HG02938 (cell line): ENCODE data around the gene SYNPO.
A peak's percentile ranks its signal among the peaks of the same experiment; 100 is the strongest.

Source experiments
- ATAC-seq: cut with Tn5 transposase; IDR thresholded peaks from one replicate; pipeline ENCODE4 v1.9.1; 2021; ENCODE audit warnings: mild to moderate bottlenecking, moderate library complexity; ENCODE audit not compliant: unreplicated experiment

Gene SYNPO

DNA sequence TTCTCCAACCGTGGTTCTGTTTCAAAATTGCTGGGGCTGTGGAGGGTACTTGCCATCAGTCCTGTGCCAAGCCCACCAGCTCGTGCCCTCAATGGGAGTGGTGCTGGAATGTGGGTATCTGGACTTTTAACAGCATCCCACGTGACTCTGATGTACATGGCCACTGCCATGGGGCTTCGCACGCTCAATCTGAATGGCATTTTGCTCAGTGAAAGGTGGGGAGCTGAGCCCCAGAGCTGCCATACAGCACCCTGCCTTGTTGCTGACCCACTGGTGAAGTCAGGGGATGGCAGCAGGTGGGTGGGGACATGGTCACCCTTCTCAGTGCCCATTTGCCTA is 16.6 kb upstream of the SYNPO start:
- no peak for ATAC-seq

DNA sequence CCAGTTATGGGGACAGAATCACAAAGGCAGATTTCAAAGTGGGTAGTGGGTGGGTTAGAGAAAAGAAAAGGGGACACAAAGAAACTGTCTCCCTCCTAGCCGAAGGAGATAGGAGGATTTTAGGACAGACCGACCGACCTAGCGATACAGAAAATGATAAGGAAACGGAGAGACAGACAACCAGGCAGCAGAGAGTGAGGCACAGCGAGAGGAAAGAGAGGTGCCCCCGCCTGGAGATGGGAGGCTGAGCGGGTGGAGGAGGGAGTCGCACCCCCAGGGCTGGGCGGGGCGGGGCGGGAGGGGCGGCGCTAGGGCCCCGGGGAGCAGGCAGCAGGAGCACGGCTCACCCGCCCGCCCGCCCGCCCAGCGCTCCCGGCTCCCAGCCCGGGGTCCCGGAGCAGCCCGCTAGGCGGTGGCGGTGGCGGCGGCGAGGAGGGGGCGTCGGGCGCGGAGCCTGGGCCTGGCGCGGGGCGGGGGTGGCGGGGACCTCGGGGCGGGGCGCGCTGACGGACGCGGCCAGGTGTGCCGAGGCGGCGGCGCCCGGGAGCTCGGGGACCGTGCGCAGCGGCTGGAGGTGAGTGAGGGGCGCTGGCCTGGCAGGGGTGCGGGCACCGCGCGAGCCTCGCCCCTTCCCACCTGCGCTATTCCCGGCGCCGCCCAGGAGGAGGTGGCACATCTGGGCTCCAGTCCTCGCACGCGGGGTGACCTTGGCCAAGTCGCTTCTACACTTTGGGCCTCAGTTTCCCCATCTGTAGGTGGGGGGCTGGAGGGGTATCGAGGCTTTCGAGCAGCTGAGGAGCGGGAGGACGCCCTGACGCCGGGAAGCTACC is 15.9 kb upstream of the SYNPO start:
- ATAC-seq: no peak

DNA sequence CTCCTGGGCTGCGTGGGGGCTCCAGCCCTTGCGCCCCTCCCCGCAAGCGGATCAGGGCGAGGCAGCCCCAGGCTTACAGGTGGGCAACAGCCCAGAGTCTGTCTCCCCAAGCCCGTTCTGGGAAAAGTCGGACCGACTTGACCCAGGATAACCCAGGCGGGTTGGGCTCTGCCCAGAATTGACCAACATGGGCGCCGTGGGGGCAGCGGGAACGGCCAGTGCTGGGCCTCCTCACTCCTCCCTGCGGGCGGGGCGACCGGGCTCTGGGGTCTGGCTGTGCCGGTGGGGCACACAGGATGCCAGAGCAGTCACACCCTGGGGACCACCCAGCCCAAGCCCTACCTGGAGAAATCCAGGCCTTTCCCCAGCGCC is 15.3 kb upstream of the SYNPO start:
- ATAC-seq: no peak

DNA sequence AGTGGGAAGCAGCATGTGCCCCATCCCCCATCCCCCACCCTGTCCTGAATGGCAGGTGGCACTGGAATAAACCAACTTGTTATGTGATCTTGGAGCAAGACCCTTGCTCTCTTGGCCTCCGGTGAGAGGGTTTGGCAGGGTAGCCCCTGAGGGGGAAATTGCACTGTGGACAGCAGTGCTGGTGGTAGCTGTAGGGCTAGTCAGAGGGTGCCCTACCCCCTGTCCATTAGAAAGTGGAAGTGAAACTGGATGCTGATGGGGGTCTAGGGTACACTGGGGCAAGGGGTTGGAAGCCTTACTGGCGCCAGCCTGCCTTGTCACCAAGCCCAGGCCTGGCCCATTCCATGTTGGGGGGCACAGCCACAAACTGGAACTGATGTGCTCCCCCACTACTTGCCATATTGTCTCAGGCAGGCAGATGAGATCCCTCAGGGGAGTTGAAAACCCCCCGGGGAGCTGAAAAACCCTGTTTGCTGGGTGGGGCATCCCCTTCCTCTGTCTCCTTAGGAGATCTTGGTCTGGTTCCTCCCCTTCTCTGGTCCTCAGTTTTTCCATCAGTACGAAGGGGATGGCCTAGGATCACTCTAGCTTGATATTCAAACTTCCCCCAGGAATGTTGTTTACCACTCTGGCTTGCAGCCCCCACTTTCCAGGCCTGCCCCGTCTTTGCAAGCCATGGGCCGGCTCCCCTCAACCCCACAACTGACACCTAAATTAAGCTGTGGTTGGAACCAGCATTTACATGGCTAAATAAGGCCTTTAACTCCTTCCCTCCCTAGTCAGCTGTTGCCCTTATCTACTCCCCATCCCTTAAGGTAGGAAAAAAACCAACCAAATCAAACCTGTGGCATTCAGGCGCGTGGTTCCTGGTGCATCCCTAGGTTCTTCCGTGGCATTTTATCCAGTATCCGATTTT is 14.4 kb upstream of the SYNPO start:
- peak; percentile 52 for ATAC-seq

DNA sequence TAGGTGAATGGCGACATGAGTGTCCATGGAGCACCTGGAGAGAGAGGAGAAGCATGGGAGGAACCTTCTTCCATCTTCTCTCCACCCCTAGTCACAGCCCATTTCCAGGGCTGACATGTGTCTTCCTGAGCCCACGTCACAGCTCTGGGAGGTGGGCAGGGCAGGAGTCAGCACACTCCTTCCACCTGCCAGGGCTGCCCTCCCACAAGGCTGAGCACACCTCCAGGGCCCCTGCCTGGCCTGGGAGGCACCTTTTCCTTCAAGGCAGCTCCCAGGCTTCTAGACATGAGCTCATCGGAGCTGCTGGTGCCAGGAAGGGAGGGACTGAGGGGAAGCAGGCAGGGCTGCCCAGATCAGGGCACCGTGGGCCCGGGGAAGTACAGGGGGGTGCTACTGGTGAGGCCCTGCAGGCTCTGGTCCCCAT is 13.6 kb upstream of the SYNPO start:
- no peak for ATAC-seq

DNA sequence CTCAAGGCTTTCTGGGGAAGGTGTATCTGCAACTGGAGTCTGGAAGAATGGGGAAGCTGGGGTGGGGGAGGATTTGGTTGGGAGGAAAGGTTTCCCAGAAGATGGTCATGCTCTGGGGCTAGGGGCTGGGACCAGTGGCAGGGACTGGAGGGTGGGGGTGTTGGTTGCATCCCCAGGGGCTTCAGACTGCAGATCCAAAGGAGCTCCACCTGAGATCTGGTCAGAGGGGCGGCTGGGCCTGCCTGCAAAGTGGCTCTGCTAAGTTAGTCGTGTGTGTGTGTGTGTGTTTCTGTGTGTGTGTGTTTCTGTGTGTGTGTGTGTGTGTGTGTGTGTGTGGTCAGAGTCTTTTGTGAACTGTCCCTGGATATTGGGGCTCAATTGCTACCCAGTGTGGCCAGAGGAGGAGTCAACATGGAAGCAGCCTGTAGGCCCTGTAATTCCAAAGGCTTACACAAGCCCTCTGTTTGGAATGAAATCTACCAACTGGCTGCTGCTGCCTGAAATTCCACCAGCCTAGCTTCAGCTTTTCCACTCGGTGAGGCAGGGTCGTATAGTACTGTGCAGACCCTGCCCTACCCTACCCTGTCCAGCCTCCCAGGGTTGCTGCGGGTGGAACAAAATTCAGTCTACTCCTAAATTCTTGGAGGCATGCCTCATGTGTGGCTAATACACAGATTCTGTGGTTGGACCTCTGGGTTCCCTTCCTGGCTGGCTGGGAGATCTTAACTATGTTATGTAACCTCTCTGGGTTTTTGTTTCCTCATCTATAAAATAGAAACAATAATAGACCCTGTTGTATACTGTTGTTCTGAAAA is 12.5 kb upstream of the SYNPO start:
- no peak for ATAC-seq

DNA sequence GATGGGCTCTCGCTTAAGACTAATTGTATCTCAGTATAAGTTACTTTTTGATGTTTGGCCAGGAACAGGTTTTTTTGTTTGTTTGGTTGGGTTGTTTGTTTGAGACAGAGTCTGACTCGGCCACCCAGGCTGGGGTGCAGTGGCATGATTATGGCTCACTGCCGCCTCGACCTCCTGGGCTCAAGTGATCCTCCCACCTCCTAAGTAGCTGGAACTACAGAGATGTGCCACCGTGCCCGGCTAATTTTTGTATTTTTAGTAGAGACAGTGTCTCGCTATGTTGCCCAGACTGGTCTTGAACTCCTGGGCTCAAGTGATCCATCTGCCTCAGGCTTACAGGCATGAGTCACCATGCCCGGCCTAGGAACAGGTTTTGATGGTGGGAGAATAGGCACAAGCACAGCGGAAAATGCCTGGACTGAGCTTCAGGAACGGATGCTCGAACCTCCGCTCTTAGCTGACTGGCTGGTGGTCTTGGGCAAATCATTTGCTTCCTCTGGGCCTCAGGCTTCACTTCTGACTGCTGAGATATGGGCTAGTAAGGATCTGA is 11.4 kb upstream of the SYNPO start:
- no peak for ATAC-seq

DNA sequence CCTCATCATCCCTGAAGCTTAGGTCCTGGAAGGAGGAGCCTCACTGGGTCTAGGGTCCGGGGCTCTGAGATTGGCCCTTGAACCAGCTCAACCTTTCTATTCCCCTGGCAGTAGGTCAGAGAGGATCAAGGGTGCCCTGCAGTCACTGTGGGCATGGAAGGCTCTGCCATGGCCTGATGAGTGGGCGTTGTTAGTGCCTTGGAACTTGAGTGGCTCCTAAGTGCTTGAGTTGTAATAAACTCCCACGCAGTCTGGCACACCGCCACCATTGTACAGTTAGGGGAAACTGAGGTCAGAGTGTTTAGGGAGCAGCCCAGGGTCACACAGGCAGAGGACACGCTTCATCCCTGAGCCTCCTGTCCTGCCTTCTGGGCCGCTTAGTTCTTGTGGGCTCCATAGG is 10.4 kb upstream of the SYNPO start:
- no peak for ATAC-seq

DNA sequence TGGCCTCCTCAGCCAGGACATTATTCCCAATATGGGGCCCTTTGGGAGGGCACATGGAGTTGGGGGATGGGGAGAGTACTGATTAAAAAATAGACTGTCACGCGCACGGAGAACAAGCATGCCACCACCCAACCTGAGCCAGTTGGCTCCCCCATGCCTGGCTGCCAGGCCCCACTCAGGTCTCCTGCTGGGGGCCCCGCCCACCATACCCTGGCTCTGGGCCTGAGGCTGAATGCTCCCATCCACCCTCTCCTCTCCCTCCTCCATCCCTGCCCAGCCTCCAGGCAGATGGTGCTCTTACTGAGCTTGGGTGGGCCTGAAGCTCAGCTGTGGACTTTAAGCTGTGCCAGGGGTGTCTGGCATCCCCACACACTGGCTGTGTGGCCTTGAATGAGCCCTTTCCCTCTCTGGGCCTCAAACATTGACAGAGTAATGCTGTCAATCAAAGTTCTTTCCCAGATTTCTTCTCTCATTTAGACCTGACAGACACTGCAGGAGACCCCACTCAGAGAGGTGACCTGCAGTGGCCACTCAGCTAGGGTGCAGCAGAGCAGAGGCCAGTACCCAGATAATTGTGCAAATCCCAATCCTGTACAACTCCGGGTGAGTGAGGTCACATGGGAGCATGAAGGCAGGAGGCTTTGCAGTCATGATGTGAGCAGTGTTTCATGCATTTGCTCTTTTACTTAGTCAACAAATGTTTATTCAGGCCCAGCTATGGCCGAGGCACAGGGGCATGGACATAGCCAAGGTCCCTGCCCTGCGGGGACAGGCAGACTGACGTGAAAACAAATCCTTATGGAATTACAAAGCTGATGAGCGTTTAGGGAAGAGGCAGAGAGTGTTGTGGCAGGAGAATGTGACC is 9.8 kb upstream of the SYNPO start:
- no peak for ATAC-seq

DNA sequence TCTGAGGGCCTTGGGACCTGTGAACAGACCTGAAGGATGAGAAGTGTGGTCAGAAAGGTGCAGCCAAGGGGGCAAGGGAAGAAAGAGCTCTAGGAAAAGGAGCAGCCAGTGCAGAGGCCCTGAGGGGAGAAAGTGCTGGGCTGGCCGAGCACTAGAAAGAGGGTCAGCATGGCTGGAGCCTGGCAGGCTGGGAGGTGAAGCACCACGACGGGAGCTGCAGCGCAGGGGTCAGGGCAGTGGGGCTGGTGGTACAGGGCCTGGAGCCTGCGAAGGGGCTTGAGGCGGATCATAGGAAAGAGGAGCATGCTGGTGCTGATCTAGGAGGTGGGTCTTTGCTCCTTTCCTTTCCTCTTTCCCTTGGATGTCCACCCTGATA is 9.1 kb upstream of the SYNPO start:
- ATAC-seq: no peak

DNA sequence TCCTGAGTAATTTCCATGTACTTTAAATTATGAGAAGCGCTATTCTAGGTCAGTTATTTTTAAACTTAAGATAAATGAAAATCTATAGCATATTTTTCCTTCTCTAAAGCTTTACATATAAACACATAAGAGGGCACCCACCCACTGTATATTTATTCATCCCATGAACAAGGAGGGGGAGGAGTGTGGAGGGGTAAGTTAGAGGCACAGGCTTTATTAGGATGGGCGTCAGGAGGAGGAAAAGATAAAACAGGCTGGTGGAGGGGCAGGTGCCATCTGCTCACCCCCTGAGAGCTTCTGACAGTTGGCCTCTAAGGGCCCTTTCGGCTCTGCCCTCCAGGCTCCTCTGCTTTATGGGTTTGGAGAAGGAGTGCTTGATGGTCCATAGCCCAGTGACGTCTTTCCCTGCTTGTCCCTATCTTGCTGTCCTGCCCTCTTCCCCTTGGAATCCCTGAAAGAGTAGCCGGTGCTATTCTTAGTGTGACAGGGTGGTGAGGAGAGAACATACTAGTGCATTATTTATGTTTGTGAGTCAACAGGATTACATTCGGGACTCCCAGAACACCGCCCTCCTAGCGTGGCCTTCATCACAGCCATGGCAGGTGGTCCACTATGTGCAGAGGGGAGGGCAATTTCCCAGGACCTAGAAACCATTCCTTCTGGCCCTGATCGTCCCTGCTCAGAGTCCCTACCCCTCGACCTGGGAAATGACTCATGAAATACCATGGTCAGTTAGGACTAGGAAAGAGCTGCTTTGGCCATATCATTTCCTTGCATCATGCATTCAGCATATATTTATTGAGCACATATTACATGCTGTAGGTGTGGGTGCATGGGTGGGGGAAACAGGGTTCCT is 7.9 kb upstream of the SYNPO start:
- ATAC-seq: no peak

DNA sequence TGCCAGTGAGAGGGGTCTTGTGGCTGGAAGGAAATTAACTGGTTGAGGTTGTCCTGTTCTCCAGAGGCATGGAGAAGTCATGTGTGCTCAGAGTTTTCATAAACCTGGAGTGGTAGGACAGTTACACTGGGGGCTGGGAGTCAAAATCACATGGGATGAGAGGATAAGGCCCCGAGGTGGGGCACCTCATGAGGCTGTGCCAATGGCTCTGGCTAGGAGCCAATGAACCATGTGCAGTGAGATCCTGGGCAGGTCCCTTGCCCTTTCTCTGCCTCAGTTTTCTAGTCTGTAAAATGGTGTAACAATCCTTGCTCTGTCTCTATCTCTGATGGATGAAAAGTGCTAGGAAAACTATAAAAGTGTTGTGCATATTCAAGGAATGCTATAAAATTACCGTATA is 7.0 kb upstream of the SYNPO start:
- no peak for ATAC-seq

DNA sequence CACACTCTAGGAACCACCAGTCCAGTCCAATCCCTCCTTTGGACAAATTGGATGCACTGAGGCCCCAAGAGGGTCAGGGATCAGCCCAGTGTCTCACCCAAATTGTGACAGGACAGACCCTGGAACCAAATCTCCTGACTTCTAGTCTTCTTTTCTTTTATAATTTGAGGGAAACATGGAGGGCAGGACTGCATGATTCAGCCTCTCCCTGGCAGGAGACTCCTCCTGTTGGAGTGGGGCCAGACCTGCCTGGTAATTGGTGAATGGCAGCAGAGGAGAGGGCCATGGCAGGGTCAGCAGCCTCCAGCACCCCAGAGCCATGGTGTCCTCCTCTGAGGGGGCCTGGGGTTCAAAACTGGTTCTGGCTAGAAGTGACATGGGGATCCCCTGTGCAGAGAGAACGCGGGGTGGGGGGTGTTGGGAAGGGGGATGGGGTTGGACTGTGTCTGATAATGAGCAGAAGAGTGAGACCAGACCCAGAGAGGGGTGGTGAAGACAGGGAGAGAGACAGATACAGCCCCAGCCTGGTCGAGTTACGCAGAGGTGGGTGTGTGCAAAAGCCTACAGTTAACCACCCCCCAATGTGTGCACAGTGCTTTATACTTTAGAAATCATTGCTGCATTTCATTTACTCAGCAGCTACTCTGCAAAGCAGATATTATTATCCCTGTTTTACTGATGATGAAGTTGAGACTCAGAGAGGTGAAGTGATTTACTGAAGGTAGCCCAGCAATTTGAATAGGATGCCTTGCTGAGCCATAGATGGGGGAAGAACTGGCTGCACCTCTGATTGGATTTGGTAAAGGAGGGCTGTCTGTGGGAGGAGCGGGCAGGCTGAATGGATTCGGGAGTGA is 3.8 kb upstream of the SYNPO start:
- no peak for ATAC-seq

DNA sequence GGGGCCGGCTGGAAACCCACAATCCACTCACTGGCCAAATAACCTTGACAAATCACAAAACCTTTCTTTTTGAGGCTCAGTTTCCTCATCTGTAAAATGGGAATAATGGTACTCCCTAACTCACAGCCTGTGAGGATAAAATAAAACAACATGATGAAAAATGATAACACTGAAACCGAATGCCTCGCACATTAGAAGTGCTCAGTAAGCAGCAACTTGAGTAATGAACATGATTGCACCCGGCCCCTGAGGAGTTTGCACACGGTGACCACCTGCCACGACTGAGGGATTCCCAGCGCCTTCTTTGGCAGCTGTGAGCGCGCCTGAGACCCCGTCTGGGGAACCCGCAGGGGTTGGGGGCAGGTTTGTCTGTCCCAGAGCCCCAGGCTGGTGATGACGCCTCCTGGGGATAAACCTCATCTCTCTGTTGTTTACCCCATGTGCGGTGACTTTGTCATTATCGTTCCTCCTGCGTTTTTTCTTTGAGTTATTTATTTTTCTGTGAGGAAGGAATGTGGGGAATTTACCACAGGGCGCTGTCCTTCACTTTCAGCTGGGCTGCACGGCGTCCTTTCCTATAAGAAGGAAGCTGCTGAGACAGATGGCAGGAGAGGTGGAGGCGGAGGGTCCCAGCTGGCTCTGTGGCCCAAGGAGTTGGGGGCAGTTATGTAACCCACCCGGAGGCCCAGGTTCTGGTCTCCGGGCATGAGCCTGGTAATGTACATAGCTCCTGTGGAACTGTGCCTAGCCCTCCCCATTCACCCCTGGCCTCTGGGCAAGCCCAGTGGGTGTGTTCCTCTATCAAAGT is 3.0 kb upstream of the SYNPO start:
- no peak for ATAC-seq

DNA sequence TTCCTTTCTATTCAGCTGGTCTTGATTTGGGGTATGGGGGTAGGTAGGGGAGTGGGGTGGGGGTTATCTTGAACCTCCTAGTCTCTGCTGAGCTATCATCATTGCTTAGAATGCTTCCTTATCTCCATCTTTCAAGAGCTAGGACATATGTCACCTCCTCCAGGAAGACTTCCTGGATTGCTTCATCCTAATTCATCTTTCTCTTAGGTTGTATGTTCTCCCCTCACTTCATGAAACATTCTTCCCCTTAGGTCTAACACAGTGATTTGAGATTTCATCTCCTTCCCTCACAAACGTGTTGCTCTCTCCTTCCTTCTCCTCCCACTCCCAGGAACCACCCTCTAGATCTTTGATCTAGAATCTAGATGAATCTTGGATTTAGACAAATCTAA is 2.4 kb upstream of the SYNPO start:
- ATAC-seq: no peak

DNA sequence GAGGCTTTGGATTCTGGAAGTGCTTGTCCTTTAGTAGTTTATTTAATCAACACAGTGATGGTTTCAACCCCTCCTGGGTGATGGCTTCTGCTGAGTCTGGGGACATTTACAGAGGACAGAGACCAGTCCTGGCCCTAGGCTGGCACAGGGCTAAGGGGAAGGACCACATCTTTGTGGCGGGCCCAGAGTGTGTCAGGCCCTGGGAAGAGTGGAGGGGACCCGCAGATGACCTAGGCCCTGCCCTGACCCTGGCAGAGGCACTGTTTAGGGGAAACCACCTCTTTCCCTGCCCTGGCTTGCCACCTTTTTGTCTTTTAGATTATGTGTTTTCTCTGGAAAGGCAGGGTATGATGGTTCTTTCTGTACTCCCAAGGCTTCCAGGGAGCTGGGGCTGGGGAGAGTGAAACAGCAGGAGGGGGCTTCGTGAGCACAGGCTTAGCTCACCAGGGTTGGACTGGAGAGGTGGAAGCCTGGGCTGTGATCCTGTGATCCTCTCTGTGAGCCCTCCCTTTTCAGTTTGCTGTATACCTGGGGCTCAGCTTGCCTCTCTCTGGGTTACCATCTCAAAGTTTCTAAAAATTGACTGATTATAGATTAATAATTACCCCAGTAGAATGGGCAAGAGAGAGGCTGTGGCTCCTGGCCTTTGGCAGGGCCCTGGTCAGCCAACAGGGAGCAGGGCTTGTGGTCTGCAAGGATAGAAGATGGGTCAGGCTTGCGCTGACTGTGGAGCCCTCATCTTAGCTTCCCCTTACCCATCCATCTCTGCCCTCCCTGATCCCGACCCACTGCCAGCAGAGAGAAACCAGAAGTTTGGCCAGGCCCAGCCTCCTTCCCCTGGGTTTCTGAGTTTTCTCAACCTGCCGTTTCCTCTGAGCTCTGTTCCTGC is 1.7 kb upstream of the SYNPO start:
- no peak for ATAC-seq

DNA sequence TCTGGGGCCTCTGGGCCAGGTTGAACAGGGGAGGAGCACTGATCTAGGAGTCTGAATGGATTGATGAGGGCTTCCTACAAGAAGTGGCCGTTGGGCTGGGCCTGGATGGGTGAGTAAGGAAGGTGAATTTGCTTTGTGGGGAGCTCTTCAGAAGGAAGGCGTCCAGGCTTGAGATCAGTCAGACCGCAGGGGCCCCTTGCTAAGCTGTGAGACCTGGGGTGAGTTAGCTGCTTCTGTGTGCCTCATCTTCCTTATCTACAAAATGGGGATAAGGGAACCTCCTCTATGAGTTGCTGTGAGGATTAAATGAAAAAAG is 1.1 kb upstream of the SYNPO start:
- ATAC-seq: no peak
